HepG2 (cell line): ENCODE data around the gene RELL1. TPM values are rescaled to one million over a fixed set of nuclear protein-coding genes. Genes with fewer than 3 reads are reported as not detected.

Experiments used
- AHDC1 ChIP-seq: sonication (generic); formaldehyde crosslinking; IDR thresholded peaks from 2 replicates; pipeline ENCODE4 v1.5.1; 2020; ENCODE audit warnings: mild to moderate bottlenecking, missing genetic modification reagents, borderline replicate concordance
- CCAR2 ChIP-seq: fragments of 200-400 bp; formaldehyde crosslinking; optimal IDR thresholded peaks from 2 replicates; pipeline ENCODE3; 2018; ENCODE audit warnings: low read depth, mild to moderate bottlenecking, low read length, moderate library complexity
- GATAD1 ChIP-seq: IDR thresholded peaks from 2 replicates; pipeline ENCODE4 v1.6.1; 2016; ENCODE audit warnings: missing genetic modification reagents, missing compliant biosample characterization
- GPN1 ChIP-seq: sonication (generic); formaldehyde crosslinking; IDR thresholded peaks from 2 replicates; pipeline ENCODE4 v1.5.1; 2020; ENCODE audit warnings: missing genetic modification reagents, borderline replicate concordance
- HBP1 ChIP-seq: IDR thresholded peaks from 2 replicates; pipeline ENCODE4 v1.6.1; 2016; ENCODE audit warnings: low read depth, control low read depth
- HIVEP1 ChIP-seq: sonication (generic); formaldehyde crosslinking; IDR thresholded peaks from 2 replicates; pipeline ENCODE4 v1.4.0; 2020; ENCODE audit warnings: mild to moderate bottlenecking, missing genetic modification reagents
- PITX1 ChIP-seq: sonication (generic); formaldehyde crosslinking; IDR thresholded peaks from 2 replicates; pipeline ENCODE4 v1.5.1; 2020; ENCODE audit warnings: mild to moderate bottlenecking, missing genetic modification reagents
- TSC22D2 ChIP-seq: sonication (generic); formaldehyde crosslinking; IDR thresholded peaks from 2 replicates; pipeline ENCODE4 v1.5.1; 2020; ENCODE audit warnings: missing genetic modification reagents, mild to moderate bottlenecking, borderline replicate concordance
- ZBTB40 ChIP-seq, 2 experiments: fragments of 450-650 bp in 1 of 2; sonication (generic) in 1 of 2; formaldehyde crosslinking in 1 of 2; IDR thresholded peaks; 2 replicates each; pipeline versions ENCODE4 v1.6.1 to v1.8.0; 2016 to 2022; ENCODE audit warnings: antibody characterized with exemption in 1 of 2, mild to moderate bottlenecking in 1 of 2, missing genetic modification reagents in 1 of 2
- ZFP36L2 ChIP-seq: sonication (generic); formaldehyde crosslinking; IDR thresholded peaks from 2 replicates; pipeline ENCODE4 v1.4.0; 2020; ENCODE audit warnings: missing genetic modification reagents
- ZMYM4 ChIP-seq: sonication (generic); formaldehyde crosslinking; IDR thresholded peaks from 2 replicates; pipeline ENCODE4 v1.8.1; 2023; ENCODE audit warnings: mild to moderate bottlenecking, missing genetic modification reagents
- polyA plus RNA-seq, 8 experiments: library from polyadenylated mRNA; depleted of rRNA in 3 of 8; stranded (reverse) in 7 of 8; unstranded in 1 of 8; fragments of >200 nt; fragmentation: Illumina TruSeq in 4 of 8; extraction: Trizol in 4 of 8; gene quantifications; 2 replicates each; pipeline versions ENCODE4 v1.2.1 to v1.2.3, GENCODE V29; 2011 to 2016; ENCODE audit warnings: low read depth in 4 of 8, missing spikeins in 1 of 8, mixed read lengths in 1 of 8; ENCODE audit not compliant: insufficient read depth in 1 of 8
- total RNA-seq, 5 experiments: library from RNA; depleted of rRNA; stranded (reverse); fragments of >200 nt; fragmentation: Illumina TruSeq; extraction: Trizol; gene quantifications; 2 replicates each; pipeline ENCODE4 v1.2.3, GENCODE V29; 2016; ENCODE audit warnings: low read depth in 1 of 5

The RELL1 gene
- total and polyA plus RNA-seq, 2 of the 13 experiments (the other 11 are each of a cell fraction or from before 2014, with no cell fraction given), result 8.4 to 58.4 TPM

GRCh38 chr4:37648084-37648817 lies 37.9 kb downstream of the RELL1 start (continued):
- TF ChIP-seq ZBTB40 (IDR thresholded peaks at IDR 0.05), result no peak
- TF ChIP-seq ZBTB40 (CRISPR knock-in tag; IDR thresholded peaks at IDR 0.05), result no peak; the same call in 1 of the 2 replicates
- no peak for TF ChIP-seq GPN1 (CRISPR knock-in tag)
- no peak for TF ChIP-seq ZFP36L2 (CRISPR knock-in tag)
- TF ChIP-seq HBP1 (CRISPR knock-in tag), result peak; percentile 63; the same call in 1 of the 2 replicates
- TF ChIP-seq HIVEP1 (CRISPR knock-in tag), result 0 out of 2 replicates have a peak, but pooled peaks have one; percentile 32
- no peak for TF ChIP-seq CCAR2
- peak; percentile 83 for TF ChIP-seq AHDC1
- no peak for TF ChIP-seq TSC22D2 (CRISPR knock-in tag)
- peak; percentile 63; the same call in 1 of the 2 replicates for TF ChIP-seq ZMYM4
- TF ChIP-seq PITX1 (CRISPR knock-in tag), result peak; percentile 89
- peak; percentile 58; the same call in 1 of the 2 replicates for TF ChIP-seq GATAD1 (CRISPR knock-in tag)
